HG03103 (cell line): ENCODE data around the gene NHSL2.
"Not testable (repeated sequence)": the region's sequence is repeated elsewhere in the genome, so short reads cannot be mapped to it uniquely, and the experiment has no call there.

ENCODE experiments used
- ATAC-seq: cut with Tn5 transposase; IDR thresholded peaks from one replicate; pipeline ENCODE4 v1.9.1; 2021; ENCODE audit warnings: low read depth; ENCODE audit not compliant: unreplicated experiment

NHSL2 gene

DNA sequence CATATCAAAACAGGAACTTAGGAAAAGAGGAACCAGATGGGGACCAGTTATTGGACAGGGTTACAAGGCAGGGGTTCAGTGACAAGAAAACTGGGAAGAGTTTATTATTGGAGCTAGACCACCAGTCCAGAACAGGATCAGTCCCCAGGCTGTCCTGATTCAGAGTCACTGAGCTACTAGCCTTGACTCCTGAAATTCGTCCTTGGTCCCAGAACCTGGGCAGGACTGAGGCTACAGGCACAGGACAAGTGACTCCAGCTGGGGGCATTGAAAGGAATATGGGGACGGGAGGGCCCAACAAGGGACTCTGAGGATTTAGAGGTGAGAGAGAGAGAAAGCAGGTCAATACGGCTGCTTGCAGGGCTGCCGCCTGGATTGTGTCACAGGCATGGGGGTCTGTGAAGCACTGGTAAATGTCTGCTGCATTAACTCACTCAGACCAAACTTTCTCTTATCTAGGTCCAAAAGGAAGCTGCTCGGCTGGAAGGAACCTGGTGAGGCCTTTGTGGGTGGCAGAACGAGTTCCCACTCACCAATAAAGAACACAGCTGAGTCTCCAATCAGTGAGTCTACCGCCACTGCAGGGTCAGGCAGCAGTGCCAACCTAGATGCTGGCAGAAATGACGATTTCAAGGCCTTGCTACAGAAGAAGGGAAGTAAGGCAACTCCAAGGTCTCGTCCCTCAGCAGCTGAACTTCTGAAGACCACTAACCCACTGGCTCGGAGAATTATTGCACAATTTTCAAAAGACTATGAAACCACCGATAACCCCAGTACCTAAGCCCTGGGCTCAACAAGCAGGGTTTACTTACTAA lies 232.4 kb downstream of the NHSL2 start:
- no peak for ATAC-seq

DNA sequence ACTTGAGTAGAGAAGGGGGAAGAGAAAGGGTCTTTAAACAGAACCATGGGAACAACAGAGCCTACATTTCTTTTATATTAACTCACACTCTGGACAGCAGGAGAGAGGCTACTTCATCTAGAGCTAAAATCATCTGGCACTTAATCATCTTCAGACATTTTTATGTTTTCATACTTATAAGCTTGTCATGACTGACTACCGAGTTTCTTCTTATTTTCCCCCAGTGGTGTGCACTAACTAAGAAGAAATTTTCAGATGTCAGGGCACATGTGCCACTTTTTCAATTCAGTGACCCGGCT lies 232.9 kb downstream of the NHSL2 start:
- ATAC-seq = no peak

DNA sequence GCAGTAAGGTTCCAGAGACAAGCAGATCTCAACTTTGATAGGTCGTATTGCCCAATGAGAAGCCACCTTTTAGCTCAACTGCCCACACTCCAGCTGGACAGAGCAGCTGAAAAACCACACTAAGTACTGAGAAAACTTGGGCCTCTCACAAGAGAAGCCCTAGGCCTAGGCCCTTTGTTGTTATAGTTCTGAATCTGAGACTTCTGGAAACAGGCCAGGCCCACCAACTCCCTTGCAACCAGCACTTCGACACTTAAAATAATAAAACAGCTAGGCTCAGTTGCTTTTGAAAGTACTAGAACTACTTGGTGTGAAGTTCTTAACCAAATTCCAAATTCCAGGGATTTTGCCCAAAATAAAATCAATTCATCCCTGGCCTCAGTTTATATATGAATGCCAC lies 234.5 kb downstream of the NHSL2 start:
- ATAC-seq = no peak

DNA sequence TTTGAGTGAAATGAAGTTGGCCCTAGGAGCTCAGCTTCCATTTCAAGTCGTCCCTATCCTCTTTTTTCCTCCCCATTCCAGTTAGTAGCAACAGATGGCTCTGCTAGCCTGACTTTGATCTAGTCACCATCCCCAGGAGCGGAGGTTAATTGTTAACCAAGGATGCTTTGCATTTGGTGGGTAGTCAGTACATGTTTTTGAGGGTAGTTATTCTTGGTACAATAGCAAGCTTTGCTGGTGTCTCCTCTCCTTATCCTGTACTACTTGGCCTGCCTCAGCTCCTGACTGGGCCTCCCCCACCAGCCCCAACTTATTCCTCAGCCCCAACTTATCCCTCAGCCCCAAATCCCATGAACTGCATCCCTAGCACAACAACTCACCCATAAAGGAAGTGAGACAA lies 235.9 kb downstream of the NHSL2 start:
- no peak for ATAC-seq

DNA sequence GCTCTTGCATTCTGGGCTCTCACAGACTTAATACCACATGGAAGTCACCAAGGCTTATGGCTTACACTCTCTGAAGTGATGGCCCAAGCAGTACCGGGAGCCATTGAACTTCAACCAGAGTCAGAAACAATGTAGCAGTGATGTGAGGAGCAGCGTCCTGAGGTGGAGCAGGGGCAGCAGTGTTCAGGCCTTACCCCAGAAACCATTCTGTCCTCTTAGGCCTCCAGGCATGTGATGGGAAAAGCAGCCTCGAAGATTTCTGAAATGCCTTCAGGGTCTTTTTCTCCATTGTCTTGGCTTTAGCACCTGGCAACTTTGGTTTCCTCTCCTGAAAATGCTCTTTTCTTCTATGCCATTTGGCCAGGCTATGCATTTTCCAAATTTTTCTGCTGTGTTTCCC lies 248.1 kb downstream of the NHSL2 start:
- ATAC-seq = no peak

DNA sequence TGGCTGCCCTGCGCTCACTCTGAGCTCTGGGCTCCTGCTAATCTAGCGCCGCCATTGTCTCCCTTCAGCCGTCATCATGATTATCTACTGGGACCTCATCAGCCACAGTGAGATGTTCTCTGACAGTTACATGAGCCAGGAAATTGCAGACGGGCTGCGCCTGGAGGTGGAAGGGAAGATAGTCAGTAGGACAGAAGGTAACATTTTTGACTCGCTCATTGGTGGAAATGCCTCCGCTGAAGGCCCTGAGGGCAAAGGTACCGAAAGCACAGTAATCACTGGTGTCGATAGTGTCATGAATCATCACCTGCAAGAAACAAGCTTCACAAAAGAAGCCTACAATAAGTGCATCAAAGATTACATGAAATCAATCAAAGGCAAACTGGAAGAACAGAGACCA lies 249.1 kb downstream of the NHSL2 start:
- ATAC-seq = no peak

DNA sequence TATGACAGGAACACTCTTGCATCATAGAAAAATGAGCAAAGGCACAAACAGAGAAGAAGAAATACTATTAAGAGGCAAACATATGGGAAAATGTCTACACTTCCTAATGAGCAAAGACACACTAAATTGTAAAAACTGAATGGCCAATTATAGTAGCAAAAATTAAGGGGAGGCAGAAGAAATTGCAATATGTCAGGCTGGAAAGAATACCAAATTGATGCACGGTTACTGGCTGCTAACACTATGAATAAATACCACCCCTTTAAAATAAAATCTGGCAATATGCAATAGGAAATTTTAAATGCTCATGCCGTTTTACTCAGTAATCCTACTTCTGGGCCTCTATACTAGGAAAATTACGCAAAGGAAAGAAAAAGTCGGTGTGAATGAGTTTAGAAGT lies 254.9 kb downstream of the NHSL2 start:
- no peak for ATAC-seq

DNA sequence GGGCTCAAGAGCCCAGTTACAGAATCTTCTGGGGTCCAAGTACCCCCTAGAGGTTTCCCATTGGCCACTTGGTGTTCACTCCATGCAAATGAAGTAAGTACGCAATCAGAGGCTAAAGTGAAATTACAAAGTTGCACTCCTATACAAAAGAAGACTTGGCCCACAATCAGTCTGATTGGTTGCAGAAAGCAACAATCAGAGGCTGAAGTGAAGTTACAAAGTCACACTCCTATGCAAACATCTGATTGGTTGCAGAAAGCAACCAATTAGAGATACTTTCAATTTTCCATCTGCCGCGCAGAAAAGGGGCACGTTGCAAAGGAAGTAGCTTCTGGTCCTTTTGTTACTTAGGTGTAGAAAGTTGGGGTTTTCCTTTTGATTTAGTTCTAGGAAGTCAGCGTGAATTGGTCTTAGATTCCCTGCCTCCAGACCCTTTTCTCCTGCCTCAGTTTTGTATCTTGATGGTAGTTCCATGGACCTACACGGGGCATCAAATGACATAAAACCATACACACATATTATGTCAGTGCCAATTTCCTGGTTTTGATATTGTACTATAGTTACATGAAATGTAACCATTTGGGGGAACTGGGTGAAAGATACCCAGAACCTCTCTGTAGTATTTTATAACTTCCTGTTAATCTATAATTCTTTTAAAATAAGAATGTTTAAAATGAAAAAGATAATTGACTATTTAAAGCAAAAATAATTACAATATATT lies 258.5 kb downstream of the NHSL2 start:
- no peak for ATAC-seq

DNA sequence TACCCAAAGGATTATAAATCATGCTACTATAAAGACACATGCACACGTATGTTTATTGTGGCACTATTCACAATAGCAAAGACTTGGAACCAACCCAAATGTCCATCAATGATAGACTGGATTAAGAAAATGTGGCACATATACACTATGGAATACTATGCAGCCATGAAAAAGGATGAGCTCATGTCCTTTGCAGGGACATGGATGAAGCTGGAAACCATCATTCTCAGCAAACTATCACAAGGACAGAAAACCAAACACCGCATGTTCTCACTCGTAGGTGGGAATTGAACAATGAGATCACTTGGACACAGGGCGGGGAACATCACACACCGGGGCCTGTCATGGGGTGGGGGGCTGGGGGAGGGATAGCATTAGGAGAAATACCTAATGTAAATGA lies 265.6 kb downstream of the NHSL2 start:
- not testable (repeated sequence) for ATAC-seq

DNA sequence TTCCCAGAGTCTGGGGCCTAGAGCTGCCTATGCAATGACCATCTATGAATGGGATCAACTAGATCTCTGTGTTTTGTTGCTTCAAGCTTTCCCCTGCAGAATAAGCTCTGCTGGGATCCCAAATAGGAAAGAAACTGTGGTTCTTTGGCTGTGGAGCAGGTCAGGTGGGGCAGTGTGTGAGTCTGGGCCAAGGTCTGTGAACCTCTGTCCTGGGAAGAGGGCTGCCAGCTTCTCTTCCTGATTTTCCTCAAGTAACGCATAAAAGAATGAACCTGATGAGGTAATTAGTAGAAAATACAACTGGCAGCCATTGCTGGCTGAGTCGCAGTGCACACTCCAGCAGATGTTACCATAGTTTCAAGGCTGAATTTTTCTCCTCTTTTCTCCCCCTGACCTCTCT lies 266.3 kb downstream of the NHSL2 start:
- ATAC-seq = no peak

DNA sequence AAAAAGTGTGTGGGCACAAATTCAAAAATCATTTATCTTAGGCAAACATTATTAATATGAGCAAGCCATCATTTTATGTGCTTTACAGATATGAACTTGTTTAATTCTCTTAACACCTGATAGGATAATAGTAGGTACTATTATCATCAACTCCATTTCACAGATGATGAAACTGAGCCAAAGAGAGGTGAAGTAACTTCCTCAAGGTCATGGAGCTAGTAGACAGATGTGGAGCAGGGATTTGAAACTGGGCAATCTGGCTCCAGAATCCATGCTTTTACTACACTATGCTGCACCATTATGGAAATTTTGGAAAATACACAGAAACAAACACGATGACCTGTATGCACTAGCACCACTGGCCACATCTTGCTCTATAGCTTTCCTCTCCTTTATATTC lies 269.9 kb downstream of the NHSL2 start:
- ATAC-seq = no peak

DNA sequence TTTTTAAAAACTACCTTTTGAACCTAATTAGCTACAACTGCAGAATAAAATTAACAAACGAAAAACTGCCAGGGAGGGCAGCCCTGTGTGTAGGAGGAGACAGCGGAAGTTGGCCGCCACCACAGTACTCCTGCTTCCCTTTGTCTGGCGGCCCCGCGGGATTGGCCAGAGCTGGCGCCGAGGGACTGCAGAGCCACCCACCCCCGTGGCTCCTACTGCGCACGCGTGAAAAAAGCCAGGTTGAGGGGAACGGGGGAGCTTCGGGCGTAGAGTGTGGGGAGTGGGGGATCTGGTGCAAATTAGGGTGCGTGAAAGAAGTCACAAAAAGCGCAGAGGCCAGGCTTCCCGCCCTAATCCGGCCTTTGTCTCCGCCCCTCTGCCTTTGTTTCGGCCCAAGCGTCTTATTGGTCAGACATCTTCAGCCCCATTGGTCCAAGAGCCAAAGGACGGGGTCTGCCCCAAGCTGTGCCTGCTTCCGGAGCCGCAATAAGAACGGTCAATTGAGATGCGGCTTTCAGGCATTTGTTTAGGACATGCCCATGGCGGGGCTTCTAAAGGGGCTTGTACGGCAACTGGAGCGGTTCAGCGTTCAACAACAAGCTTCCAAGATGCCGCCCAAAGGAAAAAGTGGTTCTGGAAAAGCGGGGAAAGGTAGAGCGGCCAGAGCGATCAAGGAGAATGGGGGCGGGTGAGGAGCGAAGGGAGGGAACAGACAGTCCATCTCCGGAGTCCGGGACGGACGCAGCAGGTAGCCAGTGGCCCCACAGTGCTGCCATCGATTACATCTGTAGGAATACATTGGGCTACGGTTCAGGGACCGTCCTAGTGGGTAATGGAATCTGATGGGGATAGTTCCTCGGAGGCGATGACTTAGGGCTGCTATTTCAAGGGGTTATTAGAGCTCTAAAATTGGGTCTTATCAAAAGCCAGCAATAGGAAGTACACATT lies 270.8 kb downstream of the NHSL2 start, which contains the start of gene PIN4:
TSS of gene PIN4 (plus strand) at position 580 of the 948 bp plus-strand sequence. CDS start at position 609, 29 bp downstream.
- peak; percentile 92 for ATAC-seq

DNA sequence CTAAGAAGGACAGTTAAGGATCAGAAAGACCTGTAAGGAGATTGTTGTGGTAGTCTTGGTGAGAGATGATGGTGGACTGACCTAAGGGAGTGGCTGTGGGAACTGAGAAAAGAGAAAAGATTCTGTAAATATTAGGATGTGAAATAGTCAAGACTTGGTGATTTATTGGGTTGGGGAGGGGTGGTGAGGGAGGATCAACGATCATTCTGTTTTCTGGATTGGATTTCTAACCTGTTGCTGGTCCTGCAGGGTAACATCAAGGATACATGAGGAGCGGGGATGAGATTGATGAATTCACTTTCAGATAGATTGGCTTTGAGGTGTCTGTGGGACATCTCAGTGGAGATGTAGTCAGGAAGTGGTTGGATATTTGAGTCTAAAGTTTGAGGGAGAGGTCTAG lies 272.3 kb downstream of the NHSL2 start:
- ATAC-seq = no peak

DNA sequence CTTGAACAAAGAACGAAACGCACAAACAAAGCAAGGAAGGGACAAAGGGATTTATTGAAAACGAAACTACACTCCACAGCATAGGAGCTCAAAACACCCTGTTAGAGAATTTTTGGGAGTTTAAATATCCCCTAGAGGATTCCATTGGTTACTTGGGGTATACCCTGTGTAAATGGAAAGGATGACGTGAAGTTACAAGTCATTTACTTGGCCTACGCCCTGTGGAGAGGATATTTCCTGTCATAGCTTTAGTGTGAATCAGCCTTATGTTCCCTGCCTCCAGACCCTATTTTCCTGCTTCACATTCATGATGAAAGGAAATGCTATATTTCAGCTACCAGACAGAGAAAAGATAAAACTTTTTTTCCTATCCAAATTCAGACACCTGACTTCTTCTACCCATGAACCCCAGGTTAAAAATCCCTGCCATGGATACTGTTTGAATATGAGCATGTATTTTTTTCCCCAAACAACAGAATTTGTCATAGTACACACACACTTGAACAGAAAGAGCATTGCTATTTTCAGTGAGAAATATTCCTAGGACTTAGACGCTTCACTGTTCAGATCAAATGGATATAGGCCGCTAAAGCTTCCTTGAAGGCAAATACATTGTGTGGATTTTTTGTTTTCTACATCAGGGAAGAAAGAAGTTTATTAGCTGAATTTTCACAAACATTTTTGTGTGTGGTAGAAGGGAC lies 291.3 kb downstream of the NHSL2 start:
- no peak for ATAC-seq
